GM23248 (cell line): ENCODE measurements around the gene CTNNA2.

Source experiments
- EZH2 ChIP-seq: fragments of 200-600 bp; sonication (generic); IDR thresholded peaks from 2 replicates; pipeline ENCODE4 v1.6.1; 2018; ENCODE audit warnings: antibody characterized with exemption, mild to moderate bottlenecking; ENCODE audit not compliant: insufficient read depth, poor library complexity, severe bottlenecking
- EZH2phosphoT487 ChIP-seq: fragments of 200-600 bp; sonication (generic); IDR thresholded peaks from 2 replicates; pipeline ENCODE4 v1.6.1; 2018; ENCODE audit warnings: antibody characterized with exemption, moderate library complexity, mild to moderate bottlenecking, low read depth; ENCODE audit not compliant: insufficient read depth

DNA sequence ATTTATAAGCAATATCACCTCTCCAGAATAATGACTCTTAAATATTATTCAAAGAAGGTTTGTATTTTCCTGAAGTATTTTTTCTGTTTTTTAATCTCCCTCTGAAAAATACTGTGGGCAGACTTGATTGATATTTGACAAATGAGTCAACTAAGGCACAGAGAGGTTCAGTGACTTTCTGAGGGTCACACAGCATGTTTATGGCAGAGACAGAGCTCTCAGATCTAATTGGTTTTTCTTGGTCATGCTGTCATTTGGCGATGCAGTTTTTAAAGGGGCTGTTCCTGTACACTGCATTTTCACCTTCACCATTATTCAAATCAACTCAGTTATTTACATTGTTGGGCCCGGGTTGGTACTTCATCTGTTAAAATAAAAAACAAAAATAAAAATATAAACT is 527.4 kb downstream of the CTNNA2 start:
- TF ChIP-seq EZH2 (no peak), EZH2phosphoT487 (no peak)
